GM12878 (cell line): Measurements from ENCODE around the gene HMGCR. TPM values are rescaled to one million over a fixed set of nuclear protein-coding genes. Genes with fewer than 3 reads are reported as not detected.

ENCODE experiments used
- ATAC-seq: fragments of 200-7000 bp; cut with Tn5 transposase; 3 replicates; pipeline ENCODE4 v1.9.1; 2020; ENCODE audit warnings: mild to moderate bottlenecking, moderate library complexity
- BruUV-seq: library from RNA; stranded (reverse); fragments of 400-500 nt; replicated peaks from 2 replicates; lab custom pipeline; 2021; lab: Mats Ljungman, UMichigan
- CTCF ChIA-PET: fragments of 300-600 bp; sonication (Branson Sonifier 250); formaldehyde crosslinking; extraction: SDS; loops from one replicate; lab custom pipeline; 2021; ENCODE audit warnings: inconsistent platforms; lab: Yijun Ruan, JAX
- POLR2A ChIA-PET: fragments of 350-600 bp; formaldehyde crosslinking; extraction: SDS; loops from one replicate; lab custom pipeline; 2021; ENCODE audit warnings: inconsistent platforms; lab: Charles Lee
- RAD21 ChIA-PET: fragments of 300-600 bp; sonication (Branson Sonifier 250); formaldehyde crosslinking; loops from one replicate; lab custom pipeline; 2023; ENCODE audit warnings: antibody characterized with exemption; ENCODE audit not compliant: unreplicated experiment; lab: Charles Lee
- SMC1A ChIA-PET: fragments of 300-600 bp; sonication (Branson Sonifier 250); formaldehyde crosslinking; loops from one replicate; lab custom pipeline; 2023; ENCODE audit not compliant: unreplicated experiment, uncharacterized antibody; lab: Charles Lee
- DNase-seq: peaks from one replicate; pipeline ENCODE4 v3.0.0-alpha.2; 2011; ENCODE audit warnings: low read depth, low spot score
- FAIRE-seq: peaks from 3 replicates; lab custom pipeline; 2011; peaks lifted over from hg19 to GRCh38; lab: Jason Lieb, UNC
- H2AFZ ChIP-seq: 2 replicates; pipeline ENCODE4 v1.6.0; 2011; ENCODE audit warnings: low read depth, low read length, control low read depth; ENCODE audit not compliant: control insufficient read depth
- H3K27ac ChIP-seq: 2 replicates; pipeline ENCODE4 v1.5.1; 2011; ENCODE audit warnings: control low read depth; ENCODE audit not compliant: control insufficient read depth, insufficient read depth
- H3K27me3 ChIP-seq, 2 experiments: replicated peaks in 1 of 2; 2 replicates each; pipeline versions ENCODE4 v1.6.0 to v1.6.1; 2011; ENCODE audit warnings: low read length in 1 of 2; ENCODE audit not compliant: control insufficient read depth in 2 of 2, insufficient read depth in 2 of 2
- H3K36me3 ChIP-seq, 2 experiments: 2 replicates each; pipeline ENCODE4 v1.5.1; 2011; ENCODE audit warnings: low read length in 1 of 2; ENCODE audit not compliant: control insufficient read depth in 2 of 2, insufficient read depth in 2 of 2
- H3K4me1 ChIP-seq: 2 replicates; pipeline ENCODE4 v1.6.1; 2011; ENCODE audit warnings: mild to moderate bottlenecking, low read length, moderate library complexity, mixed read lengths; ENCODE audit not compliant: control insufficient read depth, insufficient read depth
- H3K4me2 ChIP-seq: 2 replicates; pipeline ENCODE4 v1.6.0; 2011; ENCODE audit warnings: control low read depth; ENCODE audit not compliant: control insufficient read depth, insufficient read depth
- H3K4me3 ChIP-seq: fragments of 200-600 bp; sonication (generic); 2 replicates; pipeline ENCODE4 v1.5.1; 2016
- H3K79me2 ChIP-seq: 2 replicates; pipeline ENCODE4 v1.6.0; 2011; ENCODE audit warnings: low read length; ENCODE audit not compliant: control insufficient read depth, insufficient read depth
- H3K9ac ChIP-seq: 2 replicates; pipeline ENCODE4 v1.8.0; 2011; ENCODE audit warnings: low read length, control low read depth, mixed read lengths; ENCODE audit not compliant: control insufficient read depth, insufficient read depth
- H3K9me3 ChIP-seq: replicated peaks from 3 replicates; pipeline ENCODE4 v1.5.1; 2011; ENCODE audit warnings: mild to moderate bottlenecking, low read length; ENCODE audit not compliant: control insufficient read depth, insufficient read depth
- H4K20me1 ChIP-seq: 2 replicates; pipeline ENCODE4 v1.6.0; 2011; ENCODE audit not compliant: control insufficient read depth, insufficient read depth
- EZH2 ChIP-seq: IDR thresholded peaks from 2 replicates; pipeline ENCODE4 v1.6.1; 2012; ENCODE audit warnings: low read depth, mild to moderate bottlenecking, control low read depth, inconsistent platforms, low read length, borderline replicate concordance; ENCODE audit not compliant: control insufficient read depth
- IRF4 ChIP-seq: IDR thresholded peaks from 2 replicates; pipeline ENCODE4 v1.6.1; 2011; ENCODE audit warnings: low read depth, low read length
- KAT2A ChIP-seq: conservative IDR thresholded peaks from 2 replicates; pipeline ENCODE4 v1.6.1; 2011; ENCODE audit warnings: low read depth, low read length; ENCODE audit not compliant: control insufficient read depth
- KLF5 ChIP-seq: fragments of 450-650 bp; IDR thresholded peaks from 2 replicates; pipeline ENCODE4 v1.6.1; 2014; ENCODE audit warnings: mild to moderate bottlenecking; ENCODE audit not compliant: partially characterized antibody
- PBX3 ChIP-seq: IDR thresholded peaks from 2 replicates; pipeline ENCODE4 v1.6.1; 2011; ENCODE audit warnings: mild to moderate bottlenecking, low read depth, low read length, moderate library complexity; ENCODE audit not compliant: insufficient replicate concordance
- RAD51 ChIP-seq: fragments of 450-650 bp; IDR thresholded peaks from 2 replicates; pipeline ENCODE4 v1.6.1; 2016; ENCODE audit warnings: moderate library complexity, mild to moderate bottlenecking, inconsistent platforms
- SIN3A ChIP-seq: IDR thresholded peaks from 2 replicates; pipeline ENCODE4 v1.6.1; 2012; ENCODE audit warnings: low read depth, low read length, improper control_type of control experiment
- SMAD5 ChIP-seq: IDR thresholded peaks from 2 replicates; pipeline ENCODE4 v1.6.1; 2016; ENCODE audit warnings: antibody characterized with exemption, low read depth
- SRF ChIP-seq, 2 experiments: IDR thresholded peaks; 2 replicates each; pipeline ENCODE4 v1.6.1; 2011; ENCODE audit warnings: low read depth in 2 of 2, low read length in 2 of 2, mild to moderate bottlenecking in 1 of 2, moderate library complexity in 1 of 2
- WGBS: methylation state at CpG from one replicate; pipeline ENCODE4 v1.1.6; 2016; ENCODE audit warnings: low lambda C conversion rate; ENCODE audit not compliant: insufficient replicate concordance, insufficient coverage; ENCODE audit errors: missing lambda C conversion rate; 5-methylcytosine and 5-hydroxymethylcytosine counted together
- in situ Hi-C: fragments of 300-500 bp; cut with MboI; formaldehyde crosslinking; loops from 9 replicates; pipeline ENCODE4 v1.14.3; 2018; ENCODE audit warnings: mixed read lengths
- intact Hi-C: fragments of 100-400 bp; cut with micrococcal nuclease; formaldehyde crosslinking; loops from one replicate; pipeline ENCODE4 v1.14.2; 2022; ENCODE audit not compliant: unreplicated experiment
- polyA plus RNA-seq, 11 experiments: library from polyadenylated mRNA; depleted of rRNA in 4 of 11; unstranded in 6 of 11; stranded (reverse) in 5 of 11; fragments of >200 nt; fragmentation: Nextera tagmentation in 4 of 11; fragmentation: Illumina TruSeq in 1 of 11; extraction: Ambion mirVana in 4 of 11; extraction: Trizol in 1 of 11; gene quantifications; 1 replicate in 1 of 11; 2 replicates in 10 of 11; pipeline versions ENCODE4 v1.2.1 to v1.2.3, GENCODE V29; 2011 to 2016; ENCODE audit warnings: inconsistent platforms in 2 of 11, missing spikeins in 2 of 11, low read depth in 1 of 11
- total RNA-seq, 4 experiments: library from RNA; depleted of rRNA in 3 of 4; stranded (reverse); fragments of >200 nt in 3 of 4; fragmentation: Illumina TruSeq in 1 of 4; extraction: Trizol in 1 of 4; gene quantifications; 2 replicates each; pipeline versions ENCODE4 v1.2.1 to v1.2.3, GENCODE V29; 2013 to 2021
- TF ChIP-seq, protein P1 (sequence below): IDR thresholded peaks from 2 replicates; pipeline ENCODE4 v1.6.1; 2012; ENCODE audit warnings: low read length, inconsistent platforms

The HMGCR gene
- total and polyA plus RNA-seq, 10 of the 15 experiments (the other 5 are each of a cell fraction or from before 2014, with no cell fraction given) = 30.8 to 119 (median 73.9) TPM

GRCh38 chr5:75340714-75341478, 3.9 kb downstream of the HMGCR start:
- Histone ChIP-seq H3K79me2 (peaks cover 68% of the 10 kb centered on the region), H3K4me1 (peaks cover 6% of the 10 kb centered on the region; the same call in 1 of the 2 replicates), H4K20me1 (peaks cover 4% of the 10 kb centered on the region; the same call in 1 of the 2 replicates), H3K4me3 (peak overlapping the region; percentile 58), H3K27ac (no peak overlapping the region), H3K27me3 (no peaks in the 10 kb centered on the region), H3K36me3 (peaks cover under 1 to 22% of the 10 kb centered on the region in 2 experiments; a peak in 3 of 4 replicates), H2AFZ (no peak overlapping the region), H3K4me2 (peak overlapping the region; percentile 59)
- RAD21 ChIA-PET = interaction anchor here (0.7 to 2.1 kb wide), 11 partner anchors 9 to 369 kb away, joined by 3 to 12 read pairs (median 3); partner anchors contain the start of gene ANKRD31
- DNase-seq = no peak
- in situ Hi-C loops (no loop called here), intact Hi-C loops (loop anchor here (10.0 kb wide), 1 partner anchor 344 kb away; no protein-coding TSS in a partner anchor)
- 30% methylated on average over 3 of the region's 3 CpGs for WGBS
- no peak for TF ChIP-seq KAT2A
- no peak for TF ChIP-seq PBX3
- no peak for TF ChIP-seq RAD51
- TF ChIP-seq IRF4 = no peak
- TF ChIP-seq SMAD5 = no peak
- TF ChIP-seq EZH2 = no peak
- no peak for TF ChIP-seq SRF (IDR thresholded peaks at IDR 0.05; ENCODE audit: low read depth in 2 of 2, low read length in 2 of 2)
- no peak for TF ChIP-seq KLF5
- TF ChIP-seq, protein P1, sequence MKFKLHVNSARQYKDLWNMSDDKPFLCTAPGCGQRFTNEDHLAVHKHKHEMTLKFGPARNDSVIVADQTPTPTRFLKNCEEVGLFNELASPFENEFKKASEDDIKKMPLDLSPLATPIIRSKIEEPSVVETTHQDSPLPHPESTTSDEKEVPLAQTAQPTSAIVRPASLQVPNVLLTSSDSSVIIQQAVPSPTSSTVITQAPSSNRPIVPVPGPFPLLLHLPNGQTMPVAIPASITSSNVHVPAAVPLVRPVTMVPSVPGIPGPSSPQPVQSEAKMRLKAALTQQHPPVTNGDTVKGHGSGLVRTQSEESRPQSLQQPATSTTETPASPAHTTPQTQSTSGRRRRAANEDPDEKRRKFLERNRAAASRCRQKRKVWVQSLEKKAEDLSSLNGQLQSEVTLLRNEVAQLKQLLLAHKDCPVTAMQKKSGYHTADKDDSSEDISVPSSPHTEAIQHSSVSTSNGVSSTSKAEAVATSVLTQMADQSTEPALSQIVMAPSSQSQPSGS = no peak
- no peak for TF ChIP-seq SIN3A
- TF ChIP-seq, all 136 proteins: peak for 0
- ChIA-PET SMC1A (interaction anchor here (0.7 to 4.3 kb wide), 17 partner anchors 8 to 365 kb away, joined by 3 to 18 read pairs (median 4); partner anchors contain the start of gene ANKRD31), CTCF (interaction anchor here (0.7 to 2.7 kb wide), 7 partner anchors 11 to 1025 kb away, joined by 3 to 17 read pairs (median 3); partner anchors contain the start of gene ANKRD31), POLR2A (interaction anchor here (0.6 to 1.9 kb wide), 6 partner anchors 10 to 242 kb away, joined by 3 to 19 read pairs (median 3); no protein-coding TSS in a partner anchor)
- Histone ChIP-seq H3K9ac (no peak overlapping the region), H3K9me3 (no peaks in the 10 kb centered on the region)
- no TSS peak for BruUV-seq
- ATAC-seq (no peak), FAIRE-seq (no peak)
